ENCODE data around the gene ZNF253. TPM values are rescaled to one million over a fixed set of nuclear protein-coding genes. Genes with fewer than 3 reads are reported as not detected.

The ZNF253 gene
- polyA plus RNA-seq, 2 of the 4 experiments (the other 2 are of a cell fraction) = not detected

DNA sequence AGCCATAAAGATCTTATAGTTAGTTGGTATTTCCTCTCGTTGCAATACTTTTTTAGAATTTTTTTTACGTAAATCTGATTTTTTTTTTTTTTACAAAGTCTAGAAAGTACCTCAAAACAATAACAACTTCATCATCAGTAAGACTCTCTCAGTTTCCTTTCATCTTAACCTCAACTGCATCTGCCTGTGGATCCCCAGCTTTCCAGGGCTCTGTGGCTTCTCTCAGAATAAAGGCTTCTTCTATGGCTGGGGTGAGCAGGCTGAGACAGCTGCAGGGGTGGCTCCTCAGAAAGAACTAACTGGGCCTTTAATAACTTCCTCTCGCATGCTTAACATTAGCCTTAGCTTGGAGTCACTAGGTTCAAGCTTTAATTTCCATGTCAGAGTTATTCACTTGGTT, 48.3 kb upstream of the ZNF253 start:
- Histone ChIP-seq H3K4me2 (no peak overlapping the region), H3K27ac (no peak overlapping the region), H3K4me1 (no peaks in the 10 kb centered on the region), H3K4me3 (no peak overlapping the region), H3K9me3 (peaks cover 12% of the 10 kb centered on the region)
- ATAC-seq = no peak
- FAIRE-seq = no peak
- ChIA-PET POLR2A (no interaction called here), CTCF (no interaction called here)
- DNase-seq (ENCODE audit: low read depth in 1 of 2, low spot score in 1 of 2) = no peak
- no peak for TF ChIP-seq SMC3 (IDR thresholded peaks at IDR 0.05)
- 56% methylated on average over 3 of the region's 3 CpGs for WGBS (ENCODE audit: missing lambda C conversion rate)

DNA sequence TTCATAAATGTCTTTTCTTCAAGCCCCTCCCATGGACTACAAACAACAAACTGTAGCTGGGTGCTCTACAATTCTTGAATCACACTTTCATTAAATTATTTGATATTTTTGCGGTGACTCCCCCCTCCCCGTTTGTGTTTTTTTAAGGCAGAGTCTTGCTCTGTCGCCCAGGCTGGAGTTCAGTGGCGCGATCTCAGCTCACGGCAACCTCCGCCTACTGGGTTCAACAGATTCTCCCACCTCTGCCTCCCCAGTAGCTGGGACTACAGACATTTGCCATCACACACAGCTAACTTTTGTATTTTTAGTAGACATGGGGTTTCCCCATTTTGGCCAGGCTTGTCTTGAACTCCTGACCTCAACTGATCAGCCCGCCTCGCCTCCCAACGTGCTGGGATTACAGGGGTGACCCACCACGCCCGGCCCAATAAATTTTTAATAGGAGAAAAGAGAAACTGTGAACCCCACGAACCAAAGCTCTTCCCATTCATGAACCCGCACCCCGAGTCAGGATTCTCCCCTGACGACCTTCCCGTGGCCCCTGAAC, 44.8 kb upstream of the ZNF253 start:
- ATAC-seq = no peak
- no peak overlapping the region for H3K4me2 ChIP-seq

DNA sequence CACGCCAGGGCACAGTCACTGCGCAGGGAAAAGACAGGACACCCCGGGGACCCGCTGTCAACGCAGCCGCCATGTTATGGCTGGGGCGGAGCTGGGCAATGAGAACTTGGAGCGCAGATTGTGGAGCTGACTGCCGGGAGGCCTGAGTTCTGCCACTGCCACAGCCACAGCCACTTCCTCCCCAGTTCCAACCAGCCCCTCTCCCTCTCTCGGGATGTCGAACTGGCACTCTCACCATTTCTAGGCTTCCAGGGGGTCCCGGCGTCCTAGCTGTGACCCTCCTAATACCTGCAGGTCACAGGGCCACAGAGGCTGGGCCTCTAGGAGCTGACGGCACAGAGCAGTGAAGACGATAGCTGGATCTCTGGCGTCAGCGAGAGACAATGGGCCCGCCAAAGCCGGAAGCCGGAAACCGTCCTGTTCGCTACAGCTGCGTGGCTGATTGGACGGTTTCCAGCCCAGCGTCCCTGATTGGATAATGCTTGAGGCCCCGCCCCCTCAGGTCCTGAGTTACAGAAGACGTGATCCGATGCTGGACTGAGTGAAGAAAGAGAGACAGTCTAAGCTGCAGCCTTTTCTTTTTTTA, 44.2 kb upstream of the ZNF253 start, which contains the start of gene ZNF506:
TSS of gene ZNF506 (minus strand) at position 385 of the 586 bp plus-strand sequence. CDS start at position 238, 147 bp downstream.
- ATAC-seq (peak in 1 of 2 experiments; percentile 81; a peak in 3 of 6 replicates), DNase-seq (ENCODE audit: low read depth in 1 of 2, low spot score in 1 of 2) (peak; percentile 1 to 71), FAIRE-seq (no peak)
- ChIA-PET CTCF (no interaction called here), POLR2A (interaction anchor here (0.7 kb wide), 1 partner anchor 158 kb away, joined by 3 read pairs; no protein-coding TSS in a partner anchor)
- Histone ChIP-seq H3K9me3 (peaks cover 14% of the 10 kb centered on the region), H3K27ac (no peak within 1 kb of the TSS), H3K4me1 (no peaks in the 10 kb centered on the region), H3K4me3 (0 out of 3 replicates have a peak within 1 kb of the TSS, but pooled peaks have one; percentile 22), H3K4me2 (no peak within 1 kb of the TSS)
- WGBS (ENCODE audit: missing lambda C conversion rate) = 16% methylated on average over 20 of the region's 28 CpGs
- TF ChIP-seq TP53 (CRISPR knock-in tag; IDR thresholded peaks at IDR 0.05) = no peak
- TF ChIP-seq, protein P1, sequence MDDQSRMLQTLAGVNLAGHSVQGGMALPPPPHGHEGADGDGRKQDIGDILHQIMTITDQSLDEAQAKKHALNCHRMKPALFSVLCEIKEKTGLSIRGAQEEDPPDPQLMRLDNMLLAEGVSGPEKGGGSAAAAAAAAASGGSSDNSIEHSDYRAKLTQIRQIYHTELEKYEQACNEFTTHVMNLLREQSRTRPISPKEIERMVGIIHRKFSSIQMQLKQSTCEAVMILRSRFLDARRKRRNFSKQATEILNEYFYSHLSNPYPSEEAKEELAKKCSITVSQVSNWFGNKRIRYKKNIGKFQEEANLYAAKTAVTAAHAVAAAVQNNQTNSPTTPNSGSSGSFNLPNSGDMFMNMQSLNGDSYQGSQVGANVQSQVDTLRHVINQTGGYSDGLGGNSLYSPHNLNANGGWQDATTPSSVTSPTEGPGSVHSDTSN (IDR thresholded peaks at IDR 0.05) = no peak
- TF ChIP-seq HOXA7 (CRISPR knock-in tag; IDR thresholded peaks at IDR 0.05) = no peak
- TF ChIP-seq NPAS2 (CRISPR knock-in tag; IDR thresholded peaks at IDR 0.05; ENCODE audit: borderline replicate concordance) = no peak
- TF ChIP-seq BHLHE40 (IDR thresholded peaks at IDR 0.05; ENCODE audit: low read depth, low read length) = no peak
- TF ChIP-seq JUN (IDR thresholded peaks at IDR 0.05) = no peak
- TF ChIP-seq MAFK (IDR thresholded peaks at IDR 0.05; ENCODE audit: partially characterized antibody) = no peak
- no peak for TF ChIP-seq POLR2AphosphoS2 (conservative IDR thresholded peaks at IDR 0.05; ENCODE audit: low read length)
- TF ChIP-seq HES2 (IDR thresholded peaks at IDR 0.05) = no peak
- no peak for TF ChIP-seq HDAC2 (IDR thresholded peaks at IDR 0.05)
- TF ChIP-seq ESRRA (IDR thresholded peaks at IDR 0.05; ENCODE audit: borderline replicate concordance, low read length) = no peak
- no peak for TF ChIP-seq MYC (IDR thresholded peaks at IDR 0.05; ENCODE audit: borderline replicate concordance, low read length)
- TF ChIP-seq NFE2L2 (conservative IDR thresholded peaks at IDR 0.05; ENCODE audit: low read length) = no peak
- TF ChIP-seq ZNF302 (CRISPR knock-in tag; IDR thresholded peaks at IDR 0.05) = no peak
- no peak for TF ChIP-seq FOSL2 (IDR thresholded peaks at IDR 0.05)
- no peak for TF ChIP-seq FOSL2 (CRISPR knock-in tag; IDR thresholded peaks at IDR 0.05)

More for the DNA sequence above, 44.8 kb upstream of the ZNF253 start:
- POLR2A ChIA-PET = interaction anchor here (0.7 kb wide), 1 partner anchor 157 kb away, joined by 3 read pairs; no protein-coding TSS in a partner anchor
- FAIRE-seq (no peak), DNase-seq (ENCODE audit: low read depth in 1 of 2, low spot score in 1 of 2) (no peak)
- 47% methylated on average over 17 of the region's 17 CpGs for WGBS (ENCODE audit: missing lambda C conversion rate)
- Histone ChIP-seq H3K4me3 (no peak overlapping the region), H3K9me3 (peaks cover 14% of the 10 kb centered on the region), H3K4me1 (no peaks in the 10 kb centered on the region), H3K27ac (no peak overlapping the region)
- TF ChIP-seq, protein P2, sequence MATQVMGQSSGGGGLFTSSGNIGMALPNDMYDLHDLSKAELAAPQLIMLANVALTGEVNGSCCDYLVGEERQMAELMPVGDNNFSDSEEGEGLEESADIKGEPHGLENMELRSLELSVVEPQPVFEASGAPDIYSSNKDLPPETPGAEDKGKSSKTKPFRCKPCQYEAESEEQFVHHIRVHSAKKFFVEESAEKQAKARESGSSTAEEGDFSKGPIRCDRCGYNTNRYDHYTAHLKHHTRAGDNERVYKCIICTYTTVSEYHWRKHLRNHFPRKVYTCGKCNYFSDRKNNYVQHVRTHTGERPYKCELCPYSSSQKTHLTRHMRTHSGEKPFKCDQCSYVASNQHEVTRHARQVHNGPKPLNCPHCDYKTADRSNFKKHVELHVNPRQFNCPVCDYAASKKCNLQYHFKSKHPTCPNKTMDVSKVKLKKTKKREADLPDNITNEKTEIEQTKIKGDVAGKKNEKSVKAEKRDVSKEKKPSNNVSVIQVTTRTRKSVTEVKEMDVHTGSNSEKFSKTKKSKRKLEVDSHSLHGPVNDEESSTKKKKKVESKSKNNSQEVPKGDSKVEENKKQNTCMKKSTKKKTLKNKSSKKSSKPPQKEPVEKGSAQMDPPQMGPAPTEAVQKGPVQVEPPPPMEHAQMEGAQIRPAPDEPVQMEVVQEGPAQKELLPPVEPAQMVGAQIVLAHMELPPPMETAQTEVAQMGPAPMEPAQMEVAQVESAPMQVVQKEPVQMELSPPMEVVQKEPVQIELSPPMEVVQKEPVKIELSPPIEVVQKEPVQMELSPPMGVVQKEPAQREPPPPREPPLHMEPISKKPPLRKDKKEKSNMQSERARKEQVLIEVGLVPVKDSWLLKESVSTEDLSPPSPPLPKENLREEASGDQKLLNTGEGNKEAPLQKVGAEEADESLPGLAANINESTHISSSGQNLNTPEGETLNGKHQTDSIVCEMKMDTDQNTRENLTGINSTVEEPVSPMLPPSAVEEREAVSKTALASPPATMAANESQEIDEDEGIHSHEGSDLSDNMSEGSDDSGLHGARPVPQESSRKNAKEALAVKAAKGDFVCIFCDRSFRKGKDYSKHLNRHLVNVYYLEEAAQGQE (IDR thresholded peaks at IDR 0.05) = no peak
- TF ChIP-seq, protein P3, sequence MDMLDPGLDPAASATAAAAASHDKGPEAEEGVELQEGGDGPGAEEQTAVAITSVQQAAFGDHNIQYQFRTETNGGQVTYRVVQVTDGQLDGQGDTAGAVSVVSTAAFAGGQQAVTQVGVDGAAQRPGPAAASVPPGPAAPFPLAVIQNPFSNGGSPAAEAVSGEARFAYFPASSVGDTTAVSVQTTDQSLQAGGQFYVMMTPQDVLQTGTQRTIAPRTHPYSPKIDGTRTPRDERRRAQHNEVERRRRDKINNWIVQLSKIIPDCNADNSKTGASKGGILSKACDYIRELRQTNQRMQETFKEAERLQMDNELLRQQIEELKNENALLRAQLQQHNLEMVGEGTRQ (IDR thresholded peaks at IDR 0.05) = no peak
- TF ChIP-seq RNF2 (IDR thresholded peaks at IDR 0.05; ENCODE audit: borderline replicate concordance, low read depth) (no peak), JUNB (IDR thresholded peaks at IDR 0.05) (no peak), E2F6 (IDR thresholded peaks at IDR 0.05; ENCODE audit: borderline replicate concordance, low read depth) (no peak), CHD2 (IDR thresholded peaks at IDR 0.05; ENCODE audit: low read length, partially characterized antibody) (no peak), HOXB13 (CRISPR knock-in tag; IDR thresholded peaks at IDR 0.05; ENCODE audit: low read depth) (no peak), CBX2 (IDR thresholded peaks at IDR 0.05; ENCODE audit: borderline replicate concordance, low read depth) (no peak), FOSB (CRISPR knock-in tag; IDR thresholded peaks at IDR 0.05) (no peak), ZNF302 (CRISPR knock-in tag; IDR thresholded peaks at IDR 0.05) (no peak), RARB (CRISPR knock-in tag; IDR thresholded peaks at IDR 0.05) (no peak), CHD4 (IDR thresholded peaks at IDR 0.05; ENCODE audit: borderline replicate concordance) (no peak), KDM5A (IDR thresholded peaks at IDR 0.05) (no peak), MAZ (IDR thresholded peaks at IDR 0.05; ENCODE audit: borderline replicate concordance, low read depth, low read length) (no peak), ESRRA (IDR thresholded peaks at IDR 0.05; ENCODE audit: borderline replicate concordance, low read length) (no peak), NR3C1 (IDR thresholded peaks at IDR 0.05) (no peak), TFCP2L1 (CRISPR knock-in tag; IDR thresholded peaks at IDR 0.05) (no peak), EHF (CRISPR knock-in tag; IDR thresholded peaks at IDR 0.05) (no peak), POLR2AphosphoS2 (conservative IDR thresholded peaks at IDR 0.05; ENCODE audit: low read length) (no peak)
- CTCF ChIA-PET = no interaction called here

Data from A549 (cell line).